A549 (cell line): ENCODE data around the gene IL17B.

Experiments
- BHLHE40 ChIP-seq: IDR thresholded peaks from 2 replicates; pipeline ENCODE4 v1.6.1; 2012; ENCODE audit warnings: low read depth, low read length, inconsistent platforms
- CBX8 ChIP-seq: fragments of 200-600 bp; sonication (generic); IDR thresholded peaks from 2 replicates; pipeline ENCODE4 v1.6.1; 2016
- CEBPB ChIP-seq, 2 experiments: fragments of >200 bp in 1 of 2; sonication (Bioruptor Twin) in 1 of 2; formaldehyde crosslinking in 1 of 2; IDR thresholded peaks; 2 replicates each; pipeline ENCODE4 v1.6.1; 2012 to 2016
- CTCF ChIP-seq: fragments of >200 bp; sonication (Bioruptor Twin); formaldehyde crosslinking; IDR thresholded peaks from 3 replicates; pipeline ENCODE4 v1.5.1; 2016
- EP300 ChIP-seq, 2 experiments: fragments of >200 bp; sonication (Bioruptor Twin); formaldehyde crosslinking; IDR thresholded peaks; 2 replicates in 1 of 2; 3 replicates in 1 of 2; pipeline ENCODE4 v1.6.1; 2016 to 2017
- MAX ChIP-seq: IDR thresholded peaks from 2 replicates; pipeline ENCODE4 v1.6.1; 2012
- MAZ ChIP-seq: fragments of 150-350 bp; IDR thresholded peaks from 2 replicates; pipeline ENCODE4 v1.6.1; 2014; ENCODE audit warnings: antibody characterized with exemption, low read depth, low read length, borderline replicate concordance
- POLR2A ChIP-seq: IDR thresholded peaks from 2 replicates; pipeline ENCODE4 v1.6.1; 2012; ENCODE audit warnings: mild to moderate bottlenecking, low read length
- RNF2 ChIP-seq: fragments of 200-600 bp; sonication (generic); IDR thresholded peaks from 2 replicates; pipeline ENCODE4 v1.6.1; 2016; ENCODE audit warnings: low read depth, mild to moderate bottlenecking, antibody characterized with exemption, moderate library complexity, borderline replicate concordance
- SMC3 ChIP-seq: fragments of >200 bp; sonication (Bioruptor Twin); formaldehyde crosslinking; IDR thresholded peaks from 3 replicates; pipeline ENCODE4 v1.6.1; 2018; ENCODE audit warnings: inconsistent platforms
- ZC3H11A ChIP-seq: fragments of 450-650 bp; IDR thresholded peaks from 2 replicates; pipeline ENCODE4 v1.6.1; 2014; ENCODE audit warnings: antibody characterized with exemption, mild to moderate bottlenecking
- TF ChIP-seq, protein P1 (sequence below): fragments of 200-600 bp; sonication (generic); IDR thresholded peaks from 2 replicates; pipeline ENCODE4 v1.6.1; 2016; ENCODE audit warnings: antibody characterized with exemption, mild to moderate bottlenecking, moderate library complexity
- TF ChIP-seq, protein P2 (sequence below): IDR thresholded peaks from 2 replicates; pipeline ENCODE4 v1.6.1; 2012
- TF ChIP-seq, protein P3 (sequence below): fragments of 450-650 bp; IDR thresholded peaks from 2 replicates; pipeline ENCODE4 v1.6.1; 2014; ENCODE audit warnings: antibody characterized with exemption

GRCh38 chr5:149426931-149427330, 47.8 kb upstream of the IL17B start:
- TF ChIP-seq EP300 (IDR thresholded peaks at IDR 0.05): no peak
- no peak for TF ChIP-seq CTCF
- TF ChIP-seq, protein P1, sequence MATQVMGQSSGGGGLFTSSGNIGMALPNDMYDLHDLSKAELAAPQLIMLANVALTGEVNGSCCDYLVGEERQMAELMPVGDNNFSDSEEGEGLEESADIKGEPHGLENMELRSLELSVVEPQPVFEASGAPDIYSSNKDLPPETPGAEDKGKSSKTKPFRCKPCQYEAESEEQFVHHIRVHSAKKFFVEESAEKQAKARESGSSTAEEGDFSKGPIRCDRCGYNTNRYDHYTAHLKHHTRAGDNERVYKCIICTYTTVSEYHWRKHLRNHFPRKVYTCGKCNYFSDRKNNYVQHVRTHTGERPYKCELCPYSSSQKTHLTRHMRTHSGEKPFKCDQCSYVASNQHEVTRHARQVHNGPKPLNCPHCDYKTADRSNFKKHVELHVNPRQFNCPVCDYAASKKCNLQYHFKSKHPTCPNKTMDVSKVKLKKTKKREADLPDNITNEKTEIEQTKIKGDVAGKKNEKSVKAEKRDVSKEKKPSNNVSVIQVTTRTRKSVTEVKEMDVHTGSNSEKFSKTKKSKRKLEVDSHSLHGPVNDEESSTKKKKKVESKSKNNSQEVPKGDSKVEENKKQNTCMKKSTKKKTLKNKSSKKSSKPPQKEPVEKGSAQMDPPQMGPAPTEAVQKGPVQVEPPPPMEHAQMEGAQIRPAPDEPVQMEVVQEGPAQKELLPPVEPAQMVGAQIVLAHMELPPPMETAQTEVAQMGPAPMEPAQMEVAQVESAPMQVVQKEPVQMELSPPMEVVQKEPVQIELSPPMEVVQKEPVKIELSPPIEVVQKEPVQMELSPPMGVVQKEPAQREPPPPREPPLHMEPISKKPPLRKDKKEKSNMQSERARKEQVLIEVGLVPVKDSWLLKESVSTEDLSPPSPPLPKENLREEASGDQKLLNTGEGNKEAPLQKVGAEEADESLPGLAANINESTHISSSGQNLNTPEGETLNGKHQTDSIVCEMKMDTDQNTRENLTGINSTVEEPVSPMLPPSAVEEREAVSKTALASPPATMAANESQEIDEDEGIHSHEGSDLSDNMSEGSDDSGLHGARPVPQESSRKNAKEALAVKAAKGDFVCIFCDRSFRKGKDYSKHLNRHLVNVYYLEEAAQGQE: no peak
- no peak for TF ChIP-seq RNF2
- TF ChIP-seq POLR2A: no peak
- no peak for TF ChIP-seq CBX8
- TF ChIP-seq BHLHE40: no peak
- TF ChIP-seq MAZ: no peak
- TF ChIP-seq ZC3H11A: no peak
- no peak for TF ChIP-seq CEBPB (IDR thresholded peaks at IDR 0.05)
- no peak for TF ChIP-seq MAX
- TF ChIP-seq, protein P2, sequence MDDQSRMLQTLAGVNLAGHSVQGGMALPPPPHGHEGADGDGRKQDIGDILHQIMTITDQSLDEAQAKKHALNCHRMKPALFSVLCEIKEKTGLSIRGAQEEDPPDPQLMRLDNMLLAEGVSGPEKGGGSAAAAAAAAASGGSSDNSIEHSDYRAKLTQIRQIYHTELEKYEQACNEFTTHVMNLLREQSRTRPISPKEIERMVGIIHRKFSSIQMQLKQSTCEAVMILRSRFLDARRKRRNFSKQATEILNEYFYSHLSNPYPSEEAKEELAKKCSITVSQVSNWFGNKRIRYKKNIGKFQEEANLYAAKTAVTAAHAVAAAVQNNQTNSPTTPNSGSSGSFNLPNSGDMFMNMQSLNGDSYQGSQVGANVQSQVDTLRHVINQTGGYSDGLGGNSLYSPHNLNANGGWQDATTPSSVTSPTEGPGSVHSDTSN: no peak
- TF ChIP-seq SMC3: no peak
- TF ChIP-seq, protein P3, sequence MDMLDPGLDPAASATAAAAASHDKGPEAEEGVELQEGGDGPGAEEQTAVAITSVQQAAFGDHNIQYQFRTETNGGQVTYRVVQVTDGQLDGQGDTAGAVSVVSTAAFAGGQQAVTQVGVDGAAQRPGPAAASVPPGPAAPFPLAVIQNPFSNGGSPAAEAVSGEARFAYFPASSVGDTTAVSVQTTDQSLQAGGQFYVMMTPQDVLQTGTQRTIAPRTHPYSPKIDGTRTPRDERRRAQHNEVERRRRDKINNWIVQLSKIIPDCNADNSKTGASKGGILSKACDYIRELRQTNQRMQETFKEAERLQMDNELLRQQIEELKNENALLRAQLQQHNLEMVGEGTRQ: no peak
